H1 (cell line): ENCODE data around the gene DKC1.

ENCODE experiments used
- CTCF ChIP-seq, 3 experiments: IDR thresholded peaks; 1 replicate in 2 of 3; 2 replicates in 1 of 3; pipeline versions ENCODE4 v1.5.1 to v1.6.1; 2011; ENCODE audit warnings: low read length in 3 of 3, mild to moderate bottlenecking in 3 of 3, inconsistent platforms in 2 of 3, low read depth in 1 of 3, moderate library complexity in 1 of 3; ENCODE audit not compliant: insufficient read depth in 1 of 3; ENCODE audit errors: control extremely low read depth in 1 of 3
- GTF2F1 ChIP-seq: IDR thresholded peaks from 2 replicates; pipeline ENCODE4 v1.6.1; 2012; ENCODE audit warnings: low read depth, low read length, improper control_type of control experiment, borderline replicate concordance
- KDM5A ChIP-seq: fragments of 200-600 bp; IDR thresholded peaks from 2 replicates; pipeline ENCODE4 v1.7.1; 2012; ENCODE audit warnings: mild to moderate bottlenecking, low read length, inconsistent platforms, mixed read lengths
- MAFK ChIP-seq: IDR thresholded peaks from 2 replicates; pipeline ENCODE4 v1.6.1; 2012; ENCODE audit warnings: low read depth, mild to moderate bottlenecking, improper control_type of control experiment, low read length
- POLR2A ChIP-seq, 2 experiments: IDR thresholded peaks; 1 replicate in 1 of 2; 2 replicates in 1 of 2; pipeline ENCODE4 v1.6.1; 2011; ENCODE audit warnings: low read depth in 2 of 2, low read length in 2 of 2, mild to moderate bottlenecking in 2 of 2; ENCODE audit errors: control extremely low read depth in 1 of 2
- POLR2AphosphoS5 ChIP-seq: IDR thresholded peaks from 2 replicates; pipeline ENCODE4 v1.6.1; 2011; ENCODE audit warnings: low read depth, low read length
- POU5F1 ChIP-seq: IDR thresholded peaks from 2 replicates; pipeline ENCODE4 v1.6.1; 2011; ENCODE audit warnings: low read depth, mild to moderate bottlenecking, low read length, moderate library complexity
- RFX5 ChIP-seq: IDR thresholded peaks from 2 replicates; pipeline ENCODE4 v1.6.1; 2011; ENCODE audit warnings: low read depth, low read length, improper control_type of control experiment, borderline replicate concordance
- RNF2 ChIP-seq: fragments of 200-900, 300-1000 bp; sonication (generic); IDR thresholded peaks from 2 replicates; pipeline ENCODE4 v1.7.1; 2016; ENCODE audit warnings: borderline replicate concordance, low read depth, mild to moderate bottlenecking, antibody characterized with exemption, low read length; ENCODE audit not compliant: poor library complexity, severe bottlenecking; ENCODE audit errors: missing control alignments
- SIRT6 ChIP-seq: IDR thresholded peaks from one replicate; pipeline ENCODE4 v1.7.1; 2012; ENCODE audit warnings: low read length, inconsistent platforms
- SRF ChIP-seq: IDR thresholded peaks from 2 replicates; pipeline ENCODE4 v1.6.1; 2011; ENCODE audit warnings: mild to moderate bottlenecking, low read depth, low read length, moderate library complexity
- TAF1 ChIP-seq: IDR thresholded peaks from 2 replicates; pipeline ENCODE4 v1.6.1; 2011; ENCODE audit warnings: mild to moderate bottlenecking, low read depth, low read length
- TEAD4 ChIP-seq: IDR thresholded peaks from 2 replicates; pipeline ENCODE4 v1.6.1; 2012; ENCODE audit warnings: low read depth, low read length, inconsistent platforms, mixed read lengths
- TF ChIP-seq, protein P1 (sequence below): IDR thresholded peaks from 2 replicates; pipeline ENCODE4 v1.6.1; 2012; ENCODE audit warnings: inconsistent platforms

GRCh38 chrX:154791939-154792338, 29.3 kb downstream of the DKC1 start:
- TF ChIP-seq POLR2A (IDR thresholded peaks at IDR 0.05; ENCODE audit: control extremely low read depth in 1 of 2, low read depth in 2 of 2, low read length in 2 of 2), result no peak
- TF ChIP-seq CTCF (IDR thresholded peaks at IDR 0.05; ENCODE audit: control extremely low read depth in 1 of 3, insufficient read depth in 1 of 3, low read depth in 1 of 3, low read length in 3 of 3), result no peak
- TF ChIP-seq RFX5, result no peak
- no peak for TF ChIP-seq GTF2F1
- no peak for TF ChIP-seq TEAD4
- TF ChIP-seq, protein P1, sequence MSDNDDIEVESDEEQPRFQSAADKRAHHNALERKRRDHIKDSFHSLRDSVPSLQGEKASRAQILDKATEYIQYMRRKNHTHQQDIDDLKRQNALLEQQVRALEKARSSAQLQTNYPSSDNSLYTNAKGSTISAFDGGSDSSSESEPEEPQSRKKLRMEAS, result no peak
- TF ChIP-seq KDM5A, result no peak
- no peak for TF ChIP-seq POU5F1
- TF ChIP-seq TAF1, result no peak
- no peak for TF ChIP-seq RNF2
- no peak for TF ChIP-seq POLR2AphosphoS5
- no peak for TF ChIP-seq SIRT6
- no peak for TF ChIP-seq MAFK
- TF ChIP-seq SRF, result no peak
